Gastrocnemius medialis (tissue), 4 donors: Measurements from ENCODE around the gene AFF1.

Experiments used
- CTCF ChIP-seq, 5 experiments: fragments of 450-650 bp in 3 of 5; fragments of 200-600 bp in 2 of 5; sonication (generic) in 2 of 5; IDR thresholded peaks in 4 of 5; conservative IDR thresholded peaks in 1 of 5; 1 replicate in 4 of 5; 2 replicates in 1 of 5; pipeline ENCODE4 v1.5.1; 2016 to 2019; ENCODE audit warnings: antibody characterized with exemption in 5 of 5, mild to moderate bottlenecking in 3 of 5, moderate library complexity in 3 of 5
- POLR2A ChIP-seq, 2 donors: fragments of 450-650 bp; IDR thresholded peaks; one replicate each; pipeline ENCODE4 v1.6.1; 2017; ENCODE audit warnings: antibody characterized with exemption in 2 of 2, mild to moderate bottlenecking in 2 of 2, moderate library complexity in 2 of 2

GRCh38 chr4:86973668-86974067 lies 38.9 kb downstream of the AFF1 start:
- TF ChIP-seq CTCF (IDR thresholded peaks at IDR 0.05 in 4 of 5, conservative IDR thresholded peaks at IDR 0.05 in 1 of 5) = no peak
- no peak for TF ChIP-seq POLR2A (IDR thresholded peaks at IDR 0.05)
